Suprapubic skin (tissue), 4 donors: Measurements from ENCODE around the gene RNF222.

Experiments
- CTCF ChIP-seq, 2 donors: fragments of 200-600 bp in 1 of 2; fragments of 450-650 bp in 1 of 2; sonication (generic) in 1 of 2; IDR thresholded peaks; one replicate each; pipeline ENCODE4 v1.5.1; 2016 to 2019; ENCODE audit warnings: antibody characterized with exemption in 2 of 2, mild to moderate bottlenecking in 1 of 2, moderate library complexity in 1 of 2
- EP300 ChIP-seq: sonication (generic); formaldehyde crosslinking; IDR thresholded peaks from one replicate; pipeline ENCODE4 v1.6.1; 2017; ENCODE audit warnings: antibody characterized with exemption
- POLR2A ChIP-seq, 2 donors: fragments of 450-650 bp; IDR thresholded peaks; one replicate each; pipeline ENCODE4 v1.6.1; 2017; ENCODE audit warnings: antibody characterized with exemption in 2 of 2, mild to moderate bottlenecking in 2 of 2, moderate library complexity in 2 of 2
- POLR2AphosphoS5 ChIP-seq, 3 donors: sonication (generic); formaldehyde crosslinking; IDR thresholded peaks; one replicate each; pipeline ENCODE4 v1.6.1; 2017; ENCODE audit warnings: antibody characterized with exemption in 3 of 3

GRCh38 chr17:8377422-8377821, 20.2 kb downstream of the RNF222 start:
- TF ChIP-seq CTCF (IDR thresholded peaks at IDR 0.05): no peak
- TF ChIP-seq POLR2AphosphoS5 (IDR thresholded peaks at IDR 0.05): no peak
- TF ChIP-seq EP300: no peak
- TF ChIP-seq POLR2A (IDR thresholded peaks at IDR 0.05): no peak
